HG03175 (cell line): ENCODE results near the gene C2CD4C.
"Not testable (repeated sequence)": the region's sequence is repeated elsewhere in the genome, so short reads cannot be mapped to it uniquely, and the experiment has no call there.

ENCODE experiments used
- ATAC-seq: cut with Tn5 transposase; IDR thresholded peaks from one replicate; pipeline ENCODE4 v1.9.1; 2021; ENCODE audit warnings: mild to moderate bottlenecking, moderate library complexity; ENCODE audit not compliant: unreplicated experiment

C2CD4C gene

DNA sequence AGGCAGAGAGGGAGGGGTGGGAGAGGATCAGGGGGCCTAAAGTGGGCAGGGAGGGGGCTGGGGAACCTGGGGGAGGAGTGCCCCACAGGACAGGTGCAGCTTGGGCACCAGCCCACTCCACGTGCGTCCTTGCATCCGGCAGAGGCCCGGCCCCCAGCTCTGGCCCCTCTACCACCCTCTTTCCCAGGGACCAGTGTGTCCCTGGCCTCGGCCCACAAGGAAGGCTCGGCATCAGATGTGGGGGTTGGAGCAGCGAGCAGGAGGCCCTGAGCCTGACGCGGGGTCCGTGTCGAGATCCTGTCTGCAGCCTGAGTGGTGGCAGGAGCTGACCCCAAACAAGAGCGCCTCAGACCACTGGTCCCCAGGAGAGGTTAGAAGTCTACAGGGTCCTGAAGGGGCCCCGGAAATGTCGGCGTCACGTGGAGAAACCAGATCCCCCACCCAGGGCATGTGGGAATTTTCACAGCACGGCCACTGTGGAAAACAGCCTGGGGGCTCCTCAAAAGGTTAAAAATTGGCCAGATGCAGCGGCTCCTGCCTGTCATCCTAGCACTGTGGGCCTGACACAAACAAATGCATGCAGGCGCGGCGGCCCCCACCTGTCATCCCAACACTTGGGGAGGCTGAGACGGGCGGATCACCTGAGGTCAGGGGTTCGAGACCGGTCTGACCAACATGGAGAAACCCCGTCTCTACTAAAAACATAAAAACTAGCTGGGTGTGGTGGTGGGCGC is 30.4 kb upstream of the C2CD4C start:
- ATAC-seq, result no peak

DNA sequence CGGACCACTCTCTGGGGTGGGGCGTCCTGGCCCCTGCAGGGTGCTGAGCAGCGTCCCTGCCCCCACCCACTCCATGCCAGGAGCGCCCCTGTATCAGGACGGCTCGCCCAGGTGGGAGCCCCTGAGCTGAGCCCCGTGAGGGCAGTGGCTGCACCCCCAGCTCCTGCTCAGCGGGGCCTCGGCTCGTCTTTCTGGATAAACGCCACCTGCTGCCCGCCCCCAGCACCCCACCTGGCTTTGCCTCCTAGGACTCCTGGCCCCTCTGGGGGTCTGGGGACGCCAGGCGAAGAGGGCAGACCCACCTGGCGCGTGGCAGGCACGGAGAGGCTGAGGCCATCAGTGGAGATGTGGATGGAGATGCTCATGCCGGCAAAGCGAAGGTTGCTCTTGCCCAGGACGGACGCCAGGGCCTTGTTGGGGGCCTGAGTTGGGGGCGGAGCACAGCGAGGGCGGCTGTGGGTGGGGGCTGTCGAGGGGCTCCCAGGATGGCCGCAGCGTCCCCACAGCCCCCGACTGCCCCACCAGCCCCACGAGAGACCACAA is 29.5 kb upstream of the C2CD4C start:
- ATAC-seq, result no peak

DNA sequence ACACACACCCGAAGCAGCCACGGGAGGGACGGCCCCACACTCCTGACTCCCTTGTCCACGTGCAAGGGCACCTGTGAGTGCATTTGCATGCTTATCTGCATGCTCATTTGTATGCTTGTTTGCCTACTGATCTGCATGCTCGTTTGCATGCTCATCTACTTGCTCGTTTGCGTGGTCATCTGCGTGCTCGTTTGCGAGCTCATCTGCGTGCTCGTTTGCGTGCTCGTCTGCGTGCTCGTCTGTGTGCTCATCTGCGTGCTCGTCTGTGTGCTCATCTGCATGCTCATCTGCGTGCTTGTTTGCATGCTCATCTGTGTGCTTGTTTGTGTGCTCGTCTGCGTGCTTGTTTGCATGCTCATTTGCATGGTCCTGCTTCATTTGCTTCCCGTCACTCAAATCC is 28.1 kb upstream of the C2CD4C start:
- ATAC-seq, result no peak

DNA sequence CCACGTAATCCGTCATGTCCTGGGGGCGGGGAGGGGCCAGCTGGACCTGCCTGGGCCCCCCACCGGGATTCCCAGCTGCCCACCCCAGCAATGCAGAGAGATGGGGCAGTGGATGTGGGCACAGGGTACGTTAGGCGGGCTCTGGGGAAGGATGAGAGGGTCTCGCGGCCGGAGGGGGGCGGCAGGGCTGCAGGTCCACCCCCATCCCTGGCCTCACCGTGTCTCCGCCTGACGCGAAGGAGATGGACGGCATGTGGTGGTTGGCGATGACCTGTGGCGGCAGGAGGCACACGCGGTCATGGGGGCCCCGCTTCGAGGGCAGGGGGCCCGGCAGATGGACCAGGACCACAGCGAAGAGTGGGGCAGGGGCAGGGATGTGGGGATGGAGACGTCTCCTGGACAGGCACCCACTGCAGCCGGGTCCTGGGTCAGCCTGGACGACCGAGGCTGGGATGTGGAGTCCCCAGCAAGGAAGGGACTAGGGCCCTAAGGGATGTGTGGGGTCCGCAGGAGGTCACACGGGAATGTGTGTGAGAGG is 27.5 kb upstream of the C2CD4C start:
- no peak for ATAC-seq

DNA sequence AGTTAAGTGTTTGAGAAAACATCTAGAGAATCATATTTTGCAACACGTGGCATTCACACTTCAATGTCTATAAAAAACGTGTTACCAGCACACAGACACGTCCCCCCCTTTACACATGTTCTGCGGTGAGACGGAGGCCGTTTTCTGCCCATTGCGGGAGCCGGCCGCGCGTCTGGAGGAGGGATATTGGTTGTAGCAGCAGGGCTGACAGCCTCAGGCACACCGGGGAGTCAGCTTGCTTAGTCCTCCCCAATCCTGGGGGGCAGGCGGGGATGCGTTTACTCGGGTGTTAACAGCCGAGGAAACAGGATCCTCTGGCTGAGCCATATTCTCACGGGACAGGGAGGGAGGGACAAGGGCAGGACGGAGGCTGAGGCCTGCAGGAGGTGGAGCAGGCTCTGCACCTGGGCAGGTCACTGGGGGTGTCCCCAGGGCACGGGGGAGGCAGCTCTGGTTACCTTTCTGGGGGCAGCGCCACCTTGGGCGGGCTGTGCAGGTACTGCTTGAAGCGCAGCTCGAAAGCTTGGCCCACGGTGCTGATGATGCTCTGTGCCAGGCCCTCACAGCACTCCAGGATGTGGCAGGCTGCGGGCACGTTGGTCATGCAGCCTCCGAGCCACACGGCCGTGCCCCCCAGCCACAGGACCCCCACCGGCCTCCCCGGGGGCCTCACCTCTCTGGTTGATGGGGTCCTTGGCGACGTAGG is 26.9 kb upstream of the C2CD4C start:
- no peak for ATAC-seq

DNA sequence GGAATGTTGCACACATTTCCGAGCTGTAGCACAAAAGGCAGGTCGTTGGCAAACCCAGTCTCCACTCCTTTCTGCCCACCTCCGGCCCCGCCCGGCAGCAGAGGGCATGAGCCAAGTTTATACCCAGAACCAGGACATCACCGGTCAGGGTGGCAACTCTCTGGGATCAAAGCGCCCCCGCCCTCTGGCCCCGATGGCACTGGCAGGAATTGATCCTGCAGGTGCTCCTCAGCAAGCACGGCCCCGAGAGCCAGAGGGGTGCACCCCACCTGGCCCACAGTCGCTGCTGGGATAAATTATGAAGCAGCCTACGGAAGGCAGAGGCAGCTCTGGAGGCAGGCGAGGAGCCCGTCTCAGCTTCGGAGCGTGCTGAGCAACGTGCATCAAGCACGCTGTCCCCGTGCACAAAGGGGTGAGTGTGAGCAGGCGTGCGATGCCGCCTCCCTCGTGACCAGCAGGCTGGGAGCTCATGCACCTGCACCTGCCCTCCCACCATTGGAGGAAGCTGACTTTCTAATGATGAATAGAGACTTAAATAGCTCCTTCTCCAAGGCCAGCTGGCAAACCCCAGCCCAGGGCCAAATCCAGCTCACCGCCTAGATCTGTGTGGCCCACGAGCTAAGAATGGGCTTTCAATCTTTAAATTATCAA is 26.2 kb upstream of the C2CD4C start:
- no peak for ATAC-seq

DNA sequence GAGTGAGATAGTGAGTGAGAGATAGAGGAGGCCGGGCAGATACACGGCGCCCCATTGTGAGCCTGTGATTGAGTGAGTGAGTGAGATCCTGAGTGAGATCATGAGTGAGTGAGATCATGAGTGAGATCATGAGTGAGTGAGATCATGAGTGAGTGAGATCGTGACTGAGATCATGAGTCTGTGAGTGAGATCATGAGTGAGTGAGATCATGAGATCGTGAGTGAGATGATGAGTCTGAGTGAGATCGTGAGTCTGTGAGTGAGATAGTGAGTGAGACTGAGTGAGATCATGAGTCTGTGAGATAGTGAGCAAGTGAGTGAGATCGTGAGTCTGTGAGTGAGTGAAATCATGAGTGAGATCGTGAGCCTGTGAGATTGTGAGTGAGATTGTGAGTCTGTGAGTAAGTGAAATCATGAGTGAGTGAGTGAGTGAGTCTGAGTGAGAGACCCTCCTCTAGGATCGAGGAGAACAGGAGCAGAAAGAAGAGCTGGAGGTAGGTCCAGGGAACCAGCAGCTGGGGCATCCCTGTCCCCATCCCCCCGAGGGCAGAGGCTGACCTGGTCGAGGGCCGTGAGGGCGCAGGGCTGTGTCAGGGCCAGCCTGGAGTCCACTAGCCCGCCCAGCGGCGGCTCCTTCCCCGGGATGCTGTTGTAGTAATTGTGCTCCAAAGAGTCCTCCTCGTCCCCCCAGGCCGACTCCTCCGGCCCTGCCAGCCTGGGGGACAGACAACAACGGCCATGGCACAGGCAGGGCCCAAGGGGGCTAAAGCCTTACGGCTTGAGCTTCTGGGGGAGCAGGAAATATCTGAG is 25.4 kb upstream of the C2CD4C start:
- ATAC-seq, result no peak

DNA sequence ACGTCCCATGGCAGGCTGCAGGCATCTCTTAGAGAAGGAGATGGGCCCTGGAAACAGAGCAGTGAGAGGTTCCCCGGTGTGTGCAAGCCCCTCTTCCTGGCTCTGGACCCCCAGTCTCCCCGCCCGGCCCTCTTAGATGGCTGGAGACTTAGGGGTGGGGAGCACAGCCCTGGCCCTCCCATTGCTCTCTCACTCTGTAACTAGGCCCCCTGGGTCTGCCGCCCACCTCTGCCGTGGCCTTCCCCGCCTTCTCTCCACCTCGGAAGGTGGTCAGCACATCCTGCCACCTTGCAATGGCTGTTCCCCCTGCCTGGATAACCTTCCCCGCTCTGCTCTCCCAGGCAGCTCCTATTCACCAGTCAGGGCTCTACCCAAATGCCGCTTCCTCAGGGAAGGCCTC is 21.8 kb upstream of the C2CD4C start:
- ATAC-seq, result no peak

DNA sequence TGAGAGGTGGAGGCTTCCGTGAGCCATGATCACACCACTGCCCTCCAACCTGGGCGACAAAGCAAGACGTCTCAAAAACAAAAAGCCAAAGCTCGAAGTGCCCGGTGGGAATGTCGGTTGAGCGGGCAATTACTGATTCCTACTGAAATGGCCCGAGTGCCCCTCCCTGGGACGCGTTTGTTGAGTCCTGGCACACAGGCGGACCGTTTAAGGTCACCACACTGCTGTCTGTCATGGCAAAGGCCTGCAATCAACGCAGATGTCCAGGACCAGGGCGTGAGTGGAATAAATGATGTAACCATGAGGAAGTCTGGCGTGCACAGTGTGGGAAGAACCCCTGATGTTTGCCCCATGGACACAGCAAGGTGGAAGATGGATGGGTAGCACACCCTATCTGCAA is 19.2 kb upstream of the C2CD4C start:
- ATAC-seq, result no peak

DNA sequence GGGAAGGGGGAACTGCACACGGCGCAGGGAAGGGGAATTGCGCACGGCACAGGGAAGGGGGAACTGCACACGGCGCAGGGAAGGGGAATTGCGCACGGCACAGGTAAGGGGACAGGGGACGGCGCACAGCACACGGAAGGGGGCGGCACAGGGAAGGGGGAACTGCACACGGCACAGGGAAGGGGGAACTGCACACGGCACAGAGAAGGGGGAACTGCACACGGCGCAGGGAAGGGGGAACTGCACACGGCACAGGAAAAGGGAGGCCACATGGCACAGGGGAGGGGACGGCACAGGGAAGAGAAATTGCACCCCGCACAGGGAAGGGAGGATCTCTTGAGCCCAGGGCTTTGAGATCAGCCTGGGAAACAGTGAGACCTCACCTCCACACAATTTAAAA is 18.7 kb upstream of the C2CD4C start:
- not testable (repeated sequence) for ATAC-seq

DNA sequence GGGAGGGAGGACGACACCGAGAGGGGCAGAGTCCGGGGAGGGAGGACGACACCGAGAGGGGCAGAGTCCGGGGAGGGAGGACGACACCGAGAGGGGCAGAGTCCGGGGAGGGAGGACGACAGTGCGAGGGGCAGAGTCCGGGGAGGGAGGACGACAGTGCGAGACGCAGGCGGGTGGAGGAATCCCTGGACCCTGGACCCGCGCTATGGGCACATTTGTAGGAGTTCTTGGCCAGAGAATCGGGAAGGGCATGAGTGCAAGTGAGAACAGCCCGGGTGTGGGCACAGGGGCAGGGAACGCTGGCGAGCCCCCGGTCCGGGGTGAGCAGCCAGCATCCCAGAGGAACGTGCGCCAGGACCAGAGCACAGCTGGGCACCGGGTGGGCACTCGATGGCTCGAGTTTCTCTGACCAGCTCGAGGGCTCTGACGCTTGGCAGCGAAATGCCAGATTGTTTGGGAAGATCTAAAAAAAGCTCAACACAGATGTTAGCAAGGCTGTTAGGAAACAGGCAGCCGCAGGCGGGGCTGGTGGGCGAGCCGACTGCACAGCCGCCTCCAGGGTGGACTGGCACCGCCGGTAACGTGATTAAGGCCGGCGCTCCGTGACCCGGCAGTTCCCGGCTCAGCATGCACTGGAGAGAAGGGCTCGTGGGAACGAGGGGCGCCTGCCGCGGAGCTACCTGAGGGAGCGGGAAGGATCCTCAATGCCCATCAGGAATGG is 17.9 kb upstream of the C2CD4C start:
- no peak for ATAC-seq

DNA sequence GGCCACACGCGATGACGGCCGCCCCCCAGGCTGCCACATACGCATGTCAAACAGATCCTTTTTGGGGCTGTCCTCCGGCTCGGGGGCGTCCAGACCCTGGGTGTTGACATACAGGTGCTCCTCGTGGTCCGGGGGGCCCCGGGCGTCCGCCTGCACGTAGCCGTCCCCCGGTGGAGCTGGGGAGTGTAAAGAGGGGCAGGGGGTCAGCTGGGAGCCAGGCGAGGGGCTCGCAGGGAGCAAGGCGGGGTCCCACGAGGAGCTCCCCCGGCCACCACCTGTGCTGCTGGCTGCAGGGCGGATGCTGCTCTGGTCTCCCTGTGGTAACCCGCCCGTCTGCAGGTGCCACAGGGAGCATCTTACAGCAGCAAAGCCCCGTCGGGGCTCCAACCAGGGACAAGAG is 16.1 kb upstream of the C2CD4C start:
- no peak for ATAC-seq

DNA sequence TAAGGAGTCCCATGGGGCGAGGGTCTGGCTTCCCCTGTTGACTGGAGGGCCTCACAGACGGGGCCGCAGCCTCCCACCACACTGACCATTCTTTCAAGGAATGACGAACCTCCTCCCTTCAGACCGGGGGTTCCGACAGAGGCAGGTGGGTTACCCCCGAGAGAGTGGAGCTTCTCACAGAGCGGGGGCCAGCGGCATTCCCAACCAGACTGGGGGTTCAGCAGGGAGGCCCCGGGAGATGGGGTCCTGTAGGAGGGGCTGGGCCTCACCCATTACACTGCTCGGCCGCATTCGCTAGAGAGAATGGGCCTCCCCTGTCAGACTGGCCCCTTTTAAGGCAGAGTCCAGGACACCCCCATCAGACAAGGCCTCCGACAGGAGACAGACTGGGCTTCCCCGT is 15.6 kb upstream of the C2CD4C start:
- no peak for ATAC-seq

DNA sequence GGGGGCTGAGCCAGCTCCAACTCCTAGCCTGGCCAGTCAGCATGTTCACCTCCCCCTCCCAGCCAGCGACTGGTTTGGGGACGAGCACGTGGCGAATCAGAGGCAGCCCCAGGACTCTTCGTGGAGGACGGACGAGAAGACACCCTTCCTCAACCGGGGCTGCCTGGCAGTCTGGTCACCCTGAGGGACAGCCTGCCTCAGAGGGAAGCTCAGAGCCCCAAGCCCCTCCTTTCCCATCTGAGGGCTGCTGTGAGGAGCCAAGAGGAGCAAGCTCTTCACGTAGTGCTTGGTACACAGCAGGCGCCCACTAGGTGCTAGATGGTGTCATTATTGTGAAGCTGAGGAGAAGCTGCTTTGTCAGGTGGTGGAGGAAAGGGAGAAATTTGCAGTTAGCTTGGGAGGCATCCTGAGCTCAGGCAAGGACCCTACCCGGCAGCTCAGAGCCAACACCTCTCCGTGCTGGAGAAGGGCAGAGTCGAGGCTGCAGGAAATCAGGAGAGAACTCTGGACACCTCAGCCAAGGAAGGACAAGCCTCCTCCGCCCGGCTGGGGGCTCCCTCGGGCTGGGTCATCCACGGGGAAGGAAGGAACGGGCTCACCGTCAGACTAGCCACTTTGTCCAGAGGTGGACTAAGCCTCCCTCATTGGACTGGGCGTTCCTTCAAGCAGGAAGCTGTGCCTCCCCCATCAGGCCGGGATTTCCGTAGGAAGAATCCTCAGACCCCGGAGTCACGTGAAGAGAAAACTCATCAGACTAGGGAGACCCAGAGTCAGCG is 14.9 kb upstream of the C2CD4C start:
- no peak for ATAC-seq

DNA sequence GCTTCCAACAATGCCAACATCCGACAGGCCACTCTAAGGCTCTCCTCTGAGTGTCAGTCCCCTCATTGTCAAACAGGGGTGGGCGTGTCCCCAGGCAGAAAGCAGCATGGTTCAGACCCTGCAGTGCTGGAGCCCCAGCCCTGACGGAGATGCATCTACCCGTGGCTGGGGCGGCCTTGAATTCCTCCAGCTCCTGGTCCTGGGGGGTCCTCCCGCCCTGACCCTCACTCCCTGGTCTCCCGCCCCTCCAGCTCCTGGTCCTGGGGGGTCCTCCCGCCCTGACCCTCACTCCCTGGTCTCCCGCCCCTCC is 13.9 kb upstream of the C2CD4C start:
- ATAC-seq, result not testable (repeated sequence)

DNA sequence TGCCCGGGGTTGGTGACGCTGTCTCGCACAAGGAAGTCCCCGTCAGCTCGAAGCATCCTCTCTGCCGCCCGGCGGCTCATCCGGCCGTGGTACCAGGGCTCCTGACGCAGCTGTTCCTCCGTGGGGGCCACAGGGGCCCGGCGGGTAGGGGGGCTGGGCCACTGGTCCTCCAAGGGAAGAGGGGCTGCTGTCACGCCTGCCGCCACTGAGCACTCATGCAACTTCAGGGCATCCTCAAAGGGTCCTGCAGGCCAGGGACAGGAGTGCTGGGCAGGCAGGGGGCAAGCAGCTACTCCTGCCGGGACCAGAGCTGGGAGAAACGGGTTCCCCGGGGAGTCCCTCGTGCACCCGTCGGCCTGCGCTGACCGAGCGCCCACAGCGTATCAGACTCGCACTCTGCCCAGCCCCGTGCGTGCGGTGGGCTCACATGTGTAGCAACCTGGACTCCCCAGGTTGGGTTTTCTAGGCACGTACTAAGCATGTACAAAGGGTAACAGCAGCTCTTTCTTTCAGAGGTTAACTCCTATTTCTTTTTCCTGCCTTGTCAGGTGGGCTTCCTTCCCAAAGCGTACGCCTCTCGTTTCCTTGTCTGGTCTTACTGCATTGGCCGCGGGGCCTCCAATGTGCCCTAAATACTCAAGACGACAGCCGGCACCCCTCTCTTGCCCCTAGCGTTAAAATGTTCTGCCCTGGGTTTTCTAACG is 13.4 kb upstream of the C2CD4C start:
- ATAC-seq, result no peak

DNA sequence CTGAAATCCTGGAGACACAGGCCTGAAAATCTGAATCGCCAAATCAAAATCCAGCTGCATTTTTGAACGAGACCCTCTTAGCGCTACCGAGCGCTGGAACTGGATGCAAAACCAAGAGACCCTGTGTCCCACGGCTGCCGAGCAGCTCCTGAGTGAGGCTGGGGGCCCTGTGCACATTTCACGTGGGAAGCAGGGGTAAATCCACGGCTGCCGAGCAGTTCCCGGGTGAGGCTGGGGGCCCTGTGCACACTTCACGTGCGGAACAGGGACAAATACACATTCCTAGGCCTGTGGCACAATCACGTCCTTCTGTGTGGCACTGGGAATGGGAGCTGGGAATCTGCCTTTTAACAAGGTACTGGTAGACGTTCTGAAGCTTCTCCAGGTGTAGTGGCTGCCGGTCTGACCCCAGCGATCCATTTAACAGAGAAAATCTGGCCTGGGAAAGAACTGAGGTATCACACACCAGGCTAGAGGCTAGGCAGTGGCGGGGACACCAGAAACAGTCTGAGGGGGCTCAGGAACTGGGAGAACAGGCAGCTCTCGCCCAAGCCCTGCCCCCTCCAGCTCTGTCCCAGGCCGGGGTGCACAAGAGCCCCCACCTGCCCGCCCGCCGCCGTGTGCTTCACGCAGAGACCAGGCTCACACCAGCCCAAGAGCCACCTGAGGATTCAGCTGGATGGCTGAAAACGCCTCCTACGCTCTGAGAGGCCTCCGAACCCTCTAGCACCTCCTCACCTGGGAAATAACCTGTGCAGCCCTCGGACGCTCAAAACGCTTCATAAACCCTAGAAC is 11.0 kb upstream of the C2CD4C start:
- ATAC-seq, result no peak
